DND-41 (cell line): Measurements from ENCODE around the gene SLC22A17.
A peak's percentile ranks its signal among the peaks of the same experiment; 100 is the strongest.

Experiments
- ATAC-seq: fragments of 200-7000 bp; cut with Tn5 transposase; 3 replicates; pipeline ENCODE4 v1.9.1; 2021; ENCODE audit warnings: low read depth; ENCODE audit not compliant: insufficient read depth
- DNase-seq: peaks from one replicate; pipeline ENCODE4 v3.0.0-alpha.2; 2020
- H2AFZ ChIP-seq: 2 replicates; pipeline ENCODE4 v1.6.0; 2012; ENCODE audit warnings: low read depth, low read length
- H3K27ac ChIP-seq: 2 replicates; pipeline ENCODE4 v1.5.1; 2012; ENCODE audit warnings: low read length, inconsistent platforms
- H3K27me3 ChIP-seq: fragments of 200-600 bp; sonication (generic); 2 replicates; pipeline ENCODE4 v1.6.0; 2012; ENCODE audit warnings: low read length, mild to moderate bottlenecking, inconsistent platforms; ENCODE audit not compliant: insufficient read depth, poor library complexity
- H3K36me3 ChIP-seq: 2 replicates; pipeline ENCODE4 v1.5.1; 2012; ENCODE audit warnings: low read length, inconsistent platforms; ENCODE audit not compliant: insufficient read depth
- H3K4me1 ChIP-seq: 2 replicates; pipeline ENCODE4 v1.5.1; 2012; ENCODE audit warnings: mild to moderate bottlenecking, low read length; ENCODE audit not compliant: insufficient read depth
- H3K4me2 ChIP-seq: 2 replicates; pipeline ENCODE4 v1.6.0; 2012; ENCODE audit warnings: mild to moderate bottlenecking, moderate library complexity, low read length, inconsistent platforms; ENCODE audit not compliant: insufficient read depth
- H3K4me3 ChIP-seq, 2 experiments: fragments of 200-600 bp in 1 of 2; shearing (Covaris generic) in 1 of 2; 2 replicates each; pipeline ENCODE4 v1.5.1; 2012 to 2016; ENCODE audit warnings: inconsistent platforms in 2 of 2, low read length in 2 of 2, mild to moderate bottlenecking in 2 of 2, low read depth in 1 of 2, moderate library complexity in 1 of 2
- H3K79me2 ChIP-seq: 2 replicates; pipeline ENCODE4 v1.6.0; 2012; ENCODE audit warnings: low read length, inconsistent platforms; ENCODE audit not compliant: insufficient read depth
- H3K9ac ChIP-seq: 2 replicates; pipeline ENCODE4 v1.6.0; 2012; ENCODE audit warnings: low read depth, mild to moderate bottlenecking, inconsistent platforms, low read length, moderate library complexity
- H3K9me3 ChIP-seq: 2 replicates; pipeline ENCODE4 v1.5.1; 2012; ENCODE audit warnings: low read length, moderate library complexity, mild to moderate bottlenecking, inconsistent platforms; ENCODE audit not compliant: insufficient read depth, severe bottlenecking
- H4K20me1 ChIP-seq: 2 replicates; pipeline ENCODE4 v1.6.0; 2012; ENCODE audit warnings: low read length; ENCODE audit not compliant: insufficient read depth
- CTCF ChIP-seq: IDR thresholded peaks from 2 replicates; pipeline ENCODE4 v1.5.1; 2012; ENCODE audit warnings: borderline replicate concordance, low read length, moderate library complexity, mild to moderate bottlenecking; ENCODE audit not compliant: poor library complexity, severe bottlenecking; ENCODE audit errors: extremely low read depth
- EZH2 ChIP-seq: IDR thresholded peaks from 3 replicates; pipeline ENCODE4 v1.6.1; 2012; ENCODE audit warnings: borderline replicate concordance, low read depth, mild to moderate bottlenecking, moderate library complexity, low read length, inconsistent platforms; ENCODE audit not compliant: severe bottlenecking

Gene SLC22A17

GRCh38 chr14:23346693-23347405 is 5.8 kb downstream of the SLC22A17 start:
- DNase-seq (no peak), ATAC-seq (no peak)
- Histone ChIP-seq H3K4me3 (no peak overlapping the region), H4K20me1 (no peaks in the 10 kb centered on the region), H2AFZ (no peak overlapping the region), H3K4me2 (no peak overlapping the region), H3K9me3 (no peaks in the 10 kb centered on the region), H3K27ac (no peak overlapping the region), H3K9ac (no peak overlapping the region), H3K4me1 (no peaks in the 10 kb centered on the region), H3K36me3 (no peaks in the 10 kb centered on the region), H3K27me3 (peaks cover 11% of the 10 kb centered on the region), H3K79me2 (no peaks in the 10 kb centered on the region)
- no peak for TF ChIP-seq CTCF
- no peak for TF ChIP-seq EZH2

DNA sequence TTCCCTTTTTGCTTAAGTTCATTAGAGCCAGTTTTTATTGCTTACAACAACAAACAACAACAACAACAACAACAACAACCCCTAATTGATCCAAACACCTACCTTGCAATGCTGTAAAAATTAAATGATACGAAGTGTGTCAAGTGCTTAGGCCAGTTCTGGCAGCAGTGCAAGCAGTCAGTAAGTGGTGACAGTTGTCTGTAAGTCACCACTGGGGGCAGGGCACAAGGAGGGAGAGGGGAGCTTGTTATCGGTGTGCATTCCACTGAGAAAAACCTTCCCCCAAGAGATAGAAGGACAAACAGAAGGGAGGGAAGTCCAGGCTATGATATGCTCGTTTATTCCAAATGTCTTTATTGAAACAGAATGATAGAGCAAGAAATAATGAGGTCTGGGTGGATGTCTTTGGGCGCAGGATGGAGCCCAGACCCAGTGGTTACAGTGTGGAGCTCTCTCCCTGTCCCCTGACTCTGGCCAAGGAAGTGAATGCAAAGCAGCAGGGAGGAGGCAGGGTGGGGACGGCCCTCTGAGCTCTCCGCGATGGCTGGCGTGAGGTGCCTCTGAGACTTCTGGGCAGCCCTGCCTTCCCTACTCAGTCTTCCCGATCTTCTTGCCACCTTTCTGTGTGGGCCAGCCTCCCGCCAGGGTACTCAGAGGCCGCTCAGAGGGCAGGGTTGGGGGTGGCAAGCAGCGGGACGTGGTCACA is 6.5 kb downstream of the SLC22A17 start:
- no peaks in the 10 kb centered on the region for H3K79me2 ChIP-seq
- H3K9me3 ChIP-seq = no peaks in the 10 kb centered on the region
- H3K27ac ChIP-seq = no peak overlapping the region
- H3K4me3 ChIP-seq = no peak overlapping the region
- no peaks in the 10 kb centered on the region for H3K4me1 ChIP-seq
- H3K4me2 ChIP-seq = no peak overlapping the region
- DNase-seq (no peak), ATAC-seq (no peak)
- no peak overlapping the region for H2AFZ ChIP-seq
- H3K9ac ChIP-seq = no peak overlapping the region
- TF ChIP-seq CTCF (no peak), EZH2 (no peak)
- H3K27me3 ChIP-seq = peaks cover 9% of the 10 kb centered on the region
- H3K36me3 ChIP-seq = no peaks in the 10 kb centered on the region
- no peaks in the 10 kb centered on the region for H4K20me1 ChIP-seq

DNA sequence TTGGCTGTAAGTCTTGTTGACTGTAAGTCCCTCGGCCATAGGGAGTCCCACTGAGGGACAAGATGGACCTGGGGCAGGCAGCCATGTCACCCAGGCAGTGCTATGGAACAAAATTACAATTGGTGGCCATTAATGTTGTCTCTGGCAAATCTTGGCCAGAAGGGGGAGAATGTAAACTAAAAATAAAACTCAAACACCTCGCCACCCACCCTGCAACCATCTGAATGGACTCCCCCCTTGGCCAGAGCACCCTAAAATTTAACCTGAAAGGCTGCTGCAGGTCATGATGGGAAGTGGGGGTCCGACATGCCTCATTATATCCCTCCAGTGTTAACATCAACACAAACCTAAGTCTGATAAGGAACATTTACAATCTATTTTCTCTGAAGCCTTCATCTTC is 8.2 kb downstream of the SLC22A17 start:
- Histone ChIP-seq H3K9ac (no peak overlapping the region), H3K27ac (no peak overlapping the region), H3K79me2 (no peaks in the 10 kb centered on the region), H3K27me3 (peaks cover 9% of the 10 kb centered on the region), H4K20me1 (no peaks in the 10 kb centered on the region), H3K9me3 (peaks cover 9% of the 10 kb centered on the region), H3K4me3 (no peak overlapping the region), H2AFZ (no peak overlapping the region), H3K36me3 (no peaks in the 10 kb centered on the region), H3K4me2 (no peak overlapping the region), H3K4me1 (no peaks in the 10 kb centered on the region)
- DNase-seq = no peak
- TF ChIP-seq CTCF (peak; percentile 9), EZH2 (no peak)
- no peak for ATAC-seq
